ENCODE results near the gene GPR157.

- TF ChIP-seq, protein P1, sequence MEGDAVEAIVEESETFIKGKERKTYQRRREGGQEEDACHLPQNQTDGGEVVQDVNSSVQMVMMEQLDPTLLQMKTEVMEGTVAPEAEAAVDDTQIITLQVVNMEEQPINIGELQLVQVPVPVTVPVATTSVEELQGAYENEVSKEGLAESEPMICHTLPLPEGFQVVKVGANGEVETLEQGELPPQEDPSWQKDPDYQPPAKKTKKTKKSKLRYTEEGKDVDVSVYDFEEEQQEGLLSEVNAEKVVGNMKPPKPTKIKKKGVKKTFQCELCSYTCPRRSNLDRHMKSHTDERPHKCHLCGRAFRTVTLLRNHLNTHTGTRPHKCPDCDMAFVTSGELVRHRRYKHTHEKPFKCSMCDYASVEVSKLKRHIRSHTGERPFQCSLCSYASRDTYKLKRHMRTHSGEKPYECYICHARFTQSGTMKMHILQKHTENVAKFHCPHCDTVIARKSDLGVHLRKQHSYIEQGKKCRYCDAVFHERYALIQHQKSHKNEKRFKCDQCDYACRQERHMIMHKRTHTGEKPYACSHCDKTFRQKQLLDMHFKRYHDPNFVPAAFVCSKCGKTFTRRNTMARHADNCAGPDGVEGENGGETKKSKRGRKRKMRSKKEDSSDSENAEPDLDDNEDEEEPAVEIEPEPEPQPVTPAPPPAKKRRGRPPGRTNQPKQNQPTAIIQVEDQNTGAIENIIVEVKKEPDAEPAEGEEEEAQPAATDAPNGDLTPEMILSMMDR (IDR thresholded peaks at IDR 0.05), result no peak
- no peak for TF ChIP-seq POLR2A (IDR thresholded peaks at IDR 0.05)
Observed at GRCh38 chr1:9145714-9146113, 16.8 kb upstream of the GPR157 start.
